ENCODE measurements around the gene FILIP1L. TPM values are rescaled to one million over a fixed set of nuclear protein-coding genes. Genes with fewer than 3 reads are reported as not detected.

FILIP1L gene
- total RNA-seq, 1 experiment from 2014 or later, result 4.3 TPM

DNA sequence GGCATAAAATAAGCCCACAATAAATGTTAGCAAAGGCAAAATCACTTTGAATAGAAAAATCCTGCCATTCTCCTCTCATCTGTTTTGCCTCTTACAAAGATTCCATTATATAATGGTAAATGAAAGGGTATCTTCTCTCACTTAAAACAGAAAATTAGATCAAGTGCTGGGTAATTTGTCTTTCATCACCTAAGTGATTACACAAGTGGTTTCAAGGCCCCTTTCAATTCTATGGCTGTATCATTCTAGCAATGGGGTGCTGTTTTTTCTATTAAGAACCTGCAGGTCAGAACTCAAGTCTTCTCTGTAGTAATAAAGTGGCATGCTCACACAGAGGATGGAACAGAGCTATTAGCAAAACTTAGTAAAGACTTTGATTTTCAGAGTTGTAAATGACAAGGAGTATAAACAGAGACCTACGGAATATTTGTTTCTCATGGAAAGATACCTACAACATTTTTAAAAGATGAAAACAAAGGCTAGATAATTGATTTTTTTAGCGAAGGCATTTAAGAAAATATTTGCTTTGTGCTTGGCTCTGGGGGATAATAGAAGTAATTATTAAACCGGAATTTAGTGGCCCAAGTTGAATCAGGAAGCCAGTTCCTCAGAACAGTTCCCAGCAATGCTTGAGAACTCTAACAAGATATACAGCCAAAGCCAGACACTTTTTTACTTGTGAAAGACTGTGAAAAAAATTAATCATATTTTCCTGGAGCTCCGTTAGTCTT, 159.2 kb downstream of the FILIP1L start:
- Histone ChIP-seq H3K9me3 (ENCODE audit: low read depth, low read length, poor library complexity, severe bottlenecking) (no peaks in the 10 kb centered on the region), H3K4me1 (ENCODE audit: insufficient read depth, low read length, poor library complexity, severe bottlenecking) (peaks cover 2% of the 10 kb centered on the region), H3K27me3 (replicated peaks; ENCODE audit: insufficient read depth, low read depth, low read length, poor library complexity) (no peaks in the 10 kb centered on the region), H3K27ac (ENCODE audit: low read depth, low read length, poor library complexity, severe bottlenecking) (no peak overlapping the region), H3K36me3 (ENCODE audit: insufficient read depth, low read length, poor library complexity, severe bottlenecking) (no peaks in the 10 kb centered on the region), H3K4me3 (ENCODE audit: low read depth, low read length, poor library complexity, severe bottlenecking) (no peak overlapping the region)
- ChIA-PET CTCF (no interaction called here), POLR2A (ENCODE audit: low non-redundant PET) (no interaction called here)
- no peak for DNase-seq (ENCODE audit: low spot score)
- no TSS peak for BruUV-seq (replicated peaks)
- intact Hi-C loops (cut with micrococcal nuclease; ENCODE audit: unreplicated experiment), result no loop called here
- no peak for TF ChIP-seq EZH2 (IDR thresholded peaks at IDR 0.05; ENCODE audit: borderline replicate concordance, low read depth, low read length, poor library complexity, severe bottlenecking)
- TF ChIP-seq, protein P1, sequence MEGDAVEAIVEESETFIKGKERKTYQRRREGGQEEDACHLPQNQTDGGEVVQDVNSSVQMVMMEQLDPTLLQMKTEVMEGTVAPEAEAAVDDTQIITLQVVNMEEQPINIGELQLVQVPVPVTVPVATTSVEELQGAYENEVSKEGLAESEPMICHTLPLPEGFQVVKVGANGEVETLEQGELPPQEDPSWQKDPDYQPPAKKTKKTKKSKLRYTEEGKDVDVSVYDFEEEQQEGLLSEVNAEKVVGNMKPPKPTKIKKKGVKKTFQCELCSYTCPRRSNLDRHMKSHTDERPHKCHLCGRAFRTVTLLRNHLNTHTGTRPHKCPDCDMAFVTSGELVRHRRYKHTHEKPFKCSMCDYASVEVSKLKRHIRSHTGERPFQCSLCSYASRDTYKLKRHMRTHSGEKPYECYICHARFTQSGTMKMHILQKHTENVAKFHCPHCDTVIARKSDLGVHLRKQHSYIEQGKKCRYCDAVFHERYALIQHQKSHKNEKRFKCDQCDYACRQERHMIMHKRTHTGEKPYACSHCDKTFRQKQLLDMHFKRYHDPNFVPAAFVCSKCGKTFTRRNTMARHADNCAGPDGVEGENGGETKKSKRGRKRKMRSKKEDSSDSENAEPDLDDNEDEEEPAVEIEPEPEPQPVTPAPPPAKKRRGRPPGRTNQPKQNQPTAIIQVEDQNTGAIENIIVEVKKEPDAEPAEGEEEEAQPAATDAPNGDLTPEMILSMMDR (conservative IDR thresholded peaks at IDR 0.05; ENCODE audit: low read depth, low read length), result no peak

DNA sequence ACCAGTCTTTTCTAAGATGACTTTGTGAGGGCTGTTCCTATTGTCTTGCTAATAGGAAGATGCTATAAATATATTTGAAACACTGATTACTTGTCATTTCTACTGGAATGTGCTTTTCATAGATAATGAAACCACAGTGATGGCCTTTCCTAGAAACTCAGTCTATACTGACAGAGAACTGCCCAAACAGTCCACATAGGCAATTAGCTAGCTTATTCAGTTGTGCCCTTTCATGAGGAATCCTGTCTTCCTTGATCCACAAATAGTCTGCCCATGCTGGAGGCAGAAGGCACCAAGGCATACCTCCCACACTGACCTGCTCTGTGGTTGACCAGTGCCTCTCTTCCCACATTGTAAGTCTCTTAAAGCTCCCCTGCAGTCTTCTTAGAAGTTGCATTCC, 160.7 kb downstream of the FILIP1L start:
- BruUV-seq (replicated peaks), result no TSS peak
- Histone ChIP-seq H3K9me3 (ENCODE audit: low read depth, low read length, poor library complexity, severe bottlenecking) (no peaks in the 10 kb centered on the region), H3K27me3 (replicated peaks; ENCODE audit: insufficient read depth, low read depth, low read length, poor library complexity) (no peaks in the 10 kb centered on the region), H3K4me1 (ENCODE audit: insufficient read depth, low read length, poor library complexity, severe bottlenecking) (peaks cover 2% of the 10 kb centered on the region), H3K36me3 (ENCODE audit: insufficient read depth, low read length, poor library complexity, severe bottlenecking) (no peaks in the 10 kb centered on the region), H3K27ac (ENCODE audit: low read depth, low read length, poor library complexity, severe bottlenecking) (no peak overlapping the region), H3K4me3 (ENCODE audit: low read depth, low read length, poor library complexity, severe bottlenecking) (no peak overlapping the region)
- CTCF ChIA-PET, result no interaction called here
- TF ChIP-seq EZH2 (IDR thresholded peaks at IDR 0.05; ENCODE audit: borderline replicate concordance, low read depth, low read length, poor library complexity, severe bottlenecking), result no peak
- TF ChIP-seq, protein P1 (conservative IDR thresholded peaks at IDR 0.05; ENCODE audit: low read depth, low read length), result no peak
- DNase-seq (ENCODE audit: low spot score), result no peak
- POLR2A ChIA-PET (ENCODE audit: low non-redundant PET), result no interaction called here
- intact Hi-C loops (cut with micrococcal nuclease; ENCODE audit: unreplicated experiment), result no loop called here

DNA sequence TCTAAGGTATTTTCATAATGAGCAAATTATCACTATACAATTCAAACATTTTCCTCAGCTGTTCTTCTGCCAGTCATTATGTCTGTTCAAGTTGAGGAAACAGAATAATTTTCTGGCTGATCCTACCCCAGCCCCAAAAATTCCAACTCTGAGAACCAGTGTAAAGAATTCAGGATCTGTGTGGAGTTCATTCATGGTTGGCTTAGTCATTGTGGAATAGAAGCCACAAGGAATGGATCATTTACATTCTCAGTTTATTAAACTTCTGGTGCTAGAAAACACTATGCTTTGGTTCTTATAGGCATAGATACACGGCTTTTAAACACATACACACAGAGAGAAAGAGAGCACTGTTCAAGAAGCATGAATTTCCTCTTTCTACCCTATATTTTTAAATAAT, 162.0 kb downstream of the FILIP1L start:
- Histone ChIP-seq H3K4me1 (ENCODE audit: insufficient read depth, low read length, poor library complexity, severe bottlenecking) (peaks cover 2% of the 10 kb centered on the region), H3K9me3 (ENCODE audit: low read depth, low read length, poor library complexity, severe bottlenecking) (no peaks in the 10 kb centered on the region), H3K27ac (ENCODE audit: low read depth, low read length, poor library complexity, severe bottlenecking) (no peak overlapping the region), H3K27me3 (replicated peaks; ENCODE audit: insufficient read depth, low read depth, low read length, poor library complexity) (no peaks in the 10 kb centered on the region), H3K36me3 (ENCODE audit: insufficient read depth, low read length, poor library complexity, severe bottlenecking) (no peaks in the 10 kb centered on the region), H3K4me3 (ENCODE audit: low read depth, low read length, poor library complexity, severe bottlenecking) (no peak overlapping the region)
- no TSS peak for BruUV-seq (replicated peaks)
- ChIA-PET CTCF (no interaction called here), POLR2A (ENCODE audit: low non-redundant PET) (no interaction called here)
- TF ChIP-seq EZH2 (IDR thresholded peaks at IDR 0.05; ENCODE audit: borderline replicate concordance, low read depth, low read length, poor library complexity, severe bottlenecking), result no peak
- TF ChIP-seq, protein P1 (conservative IDR thresholded peaks at IDR 0.05; ENCODE audit: low read depth, low read length), result no peak
- intact Hi-C loops (cut with micrococcal nuclease; ENCODE audit: unreplicated experiment), result no loop called here
- no peak for DNase-seq (ENCODE audit: low spot score)
